ENCODE results near the gene TMEM232.

TMEM232 gene

GRCh38 chr5:110402562-110402961, 323.9 kb downstream of the TMEM232 start:
- DNase-seq (ENCODE audit: low read depth), result no peak

GRCh38 chr5:110401881-110402280, 324.6 kb downstream of the TMEM232 start:
- no peak for DNase-seq (ENCODE audit: low read depth)

GRCh38 chr5:110398951-110399350, 327.5 kb downstream of the TMEM232 start:
- no peak for DNase-seq (ENCODE audit: low read depth)

- no peak for DNase-seq (ENCODE audit: low read depth)
Measured at GRCh38 chr5:110397281-110397680, 329.2 kb downstream of the TMEM232 start.

GRCh38 chr5:110386782-110387181, 339.7 kb downstream of the TMEM232 start:
- no peak for DNase-seq (ENCODE audit: low read depth)

GRCh38 chr5:110383231-110383630, 343.2 kb downstream of the TMEM232 start:
- no peak for DNase-seq (ENCODE audit: low read depth)

GRCh38 chr5:110377943-110378342, 348.5 kb downstream of the TMEM232 start:
- DNase-seq (ENCODE audit: low read depth), result peak; percentile 72

- no peak for DNase-seq (ENCODE audit: low read depth)
Measured at GRCh38 chr5:110377361-110377760, 349.1 kb downstream of the TMEM232 start.

- DNase-seq (ENCODE audit: low read depth), result peak; percentile 80
Measured at GRCh38 chr5:110376281-110376951, 350.1 kb downstream of the TMEM232 start.

- no peak for DNase-seq (ENCODE audit: low read depth)
Measured at GRCh38 chr5:110371725-110372041, 354.8 kb downstream of the TMEM232 start.

- DNase-seq (ENCODE audit: low read depth), result no peak
Measured at GRCh38 chr5:110371011-110371724, 355.3 kb downstream of the TMEM232 start.

Data from GM04504 (cell line).